Psoas muscle (tissue), 8 donors: ENCODE results near the gene MORC3. TPM values are rescaled to one million over a fixed set of nuclear protein-coding genes. Genes with fewer than 3 reads are reported as not detected.

Experiments used
- ATAC-seq, 4 donors: fragments of 200-7000 bp; cut with Tn5 transposase; one replicate each; pipeline ENCODE4 v1.9.1; 2020; ENCODE audit warnings: moderate library complexity in 3 of 4, mild to moderate bottlenecking in 2 of 4
- DNase-seq, 2 donors: peaks; one replicate each; pipeline ENCODE4 v3.0.0-alpha.2; 2020
- H3K27ac ChIP-seq: fragments of 200-600 bp; one replicate; pipeline ENCODE4 v1.8.0; 2022
- H3K27me3 ChIP-seq, 3 donors: fragments of 200-600 bp in 1 of 3; one replicate each; pipeline versions ENCODE4 v1.6.1 to v1.8.0; 2013 to 2022; ENCODE audit warnings: low read length in 2 of 3, mild to moderate bottlenecking in 2 of 3, moderate library complexity in 1 of 3; ENCODE audit not compliant: insufficient read depth in 3 of 3
- H3K36me3 ChIP-seq, 2 donors: fragments of 200-600 bp in 1 of 2; one replicate each; pipeline versions ENCODE4 v1.6.1 to v1.8.0; 2013 to 2022; ENCODE audit warnings: low read depth in 1 of 2, mild to moderate bottlenecking in 1 of 2, moderate library complexity in 1 of 2; ENCODE audit not compliant: insufficient read depth in 1 of 2
- H3K4me1 ChIP-seq: fragments of 200-600 bp; one replicate; pipeline ENCODE4 v1.8.0; 2022
- H3K4me3 ChIP-seq: fragments of 200-600 bp; one replicate; pipeline ENCODE4 v1.8.0; 2022; ENCODE audit warnings: mild to moderate bottlenecking
- H3K9me3 ChIP-seq: fragments of 200-600 bp; one replicate; pipeline ENCODE4 v1.8.0; 2022
- CTCF ChIP-seq: fragments of 200-600 bp; IDR thresholded peaks from one replicate; pipeline ENCODE4 v1.8.0; 2022; ENCODE audit warnings: antibody characterized with exemption
- WGBS, 3 donors: extraction: QIAGEN DNeasy Blood & Tissue Kit; methylation state at CpG; one replicate each; pipeline versions ENCODE4 v1.1.6 to v1.1.7; 2013; 5-methylcytosine and 5-hydroxymethylcytosine counted together
- intact Hi-C, 2 donors: fragments of 100-400 bp; cut with DNase I; formaldehyde crosslinking; loops; one replicate each; pipeline versions ENCODE4 v1.11.0 to v1.14.2; 2022
- polyA plus RNA-seq, 3 donors: library from polyadenylated mRNA; stranded (reverse); fragments of 200-250 nt; gene quantifications; one replicate each; pipeline ENCODE4 v1.2.3, GENCODE V29; 2013
- total RNA-seq, 4 donors: library from RNA; stranded (reverse); fragmentation: NEBNext Ultra II Directional in 2 of 4; extraction: Animal tissue kit (Norgen Biotek cat#: 25700) in 2 of 4; gene quantifications; one replicate each; pipeline versions ENCODE4 v1.2.1 to v1.2.4, GENCODE V29; 2021 to 2023
- donor health status: healthy with polysubstance abuse.
- donor health status: DM: no; HTN: no; CAD: no; lungs with moderate emphysema.
- donor health status: Bipolar disorder and iron deficiency.
- donor health status: healthy.
- donor health status: DM: yes; HTN: yes; CAD: no.
- donor health status: DM: no; HTN: no; CAD: no.
- donor health status: DM: no; HTN: no; CAD: no.
- donor health status: DM: yes; HTN: yes; CAD: no.

The MORC3 gene
- total and polyA plus RNA-seq, 7 donors = 12.4 to 33.5 (median 24.7) TPM

- H3K27me3 ChIP-seq = no peaks in the 10 kb centered on the region
- intact Hi-C loops = no loop called here
- whole genome bisulfite sequencing, 3 donors = 89 to 95% (median 91%) methylated on average over 7 of the region's 7 CpGs
- peaks cover 23 to 100% of the 10 kb centered on the region in 2 donors for H3K36me3 ChIP-seq
- ATAC-seq = no peak
- H3K27ac ChIP-seq = no peak overlapping the region
- DNase-seq = no peak
- no peak for TF ChIP-seq CTCF
- H3K4me1 ChIP-seq = no peaks in the 10 kb centered on the region
- no peaks in the 10 kb centered on the region for H3K9me3 ChIP-seq
- H3K4me3 ChIP-seq = no peak overlapping the region
Observed at GRCh38 chr21:36369064-36369685, 49.2 kb downstream of the MORC3 start.

- no peak for ATAC-seq
- TF ChIP-seq CTCF = no peak
- peaks cover 3 to 70% of the 10 kb centered on the region in 2 donors for H3K36me3 ChIP-seq
- no peaks in the 10 kb centered on the region for H3K27me3 ChIP-seq
- H3K27ac ChIP-seq = no peak overlapping the region
- DNase-seq = no peak
- H3K4me1 ChIP-seq = peaks cover 22% of the 10 kb centered on the region
- intact Hi-C loops = no loop called here
- no peaks in the 10 kb centered on the region for H3K9me3 ChIP-seq
- no peak overlapping the region for H3K4me3 ChIP-seq
Observed at GRCh38 chr21:36375994-36376393, 56.0 kb downstream of the MORC3 start.

- peaks cover 22% of the 10 kb centered on the region for H3K4me1 ChIP-seq
- peak overlapping the region; percentile 76 for H3K27ac ChIP-seq
- DNase-seq (peak in 1 of 2 donors; percentile 59), ATAC-seq (peak; percentile 59 to 81 (median 78))
- H3K9me3 ChIP-seq = no peaks in the 10 kb centered on the region
- 39 to 54% (median 40%) methylated on average over 7 of the region's 7 CpGs for WGBS, 3 donors
- peaks cover under 1 to 56% of the 10 kb centered on the region in 2 donors for H3K36me3 ChIP-seq
- intact Hi-C loops = no loop called here
- no peak for TF ChIP-seq CTCF
- no peaks in the 10 kb centered on the region for H3K27me3 ChIP-seq
- no peak overlapping the region for H3K4me3 ChIP-seq
Observed at GRCh38 chr21:36377391-36377842, 57.4 kb downstream of the MORC3 start.

- peak overlapping the region; percentile 76 for H3K27ac ChIP-seq
- intact Hi-C loops = no loop called here
- WGBS, 3 donors = 69 to 95% (median 73%) methylated on average over 6 of the region's 6 CpGs
- no peaks in the 10 kb centered on the region for H3K27me3 ChIP-seq
- peaks cover 30% of the 10 kb centered on the region for H3K4me1 ChIP-seq
- DNase-seq = no peak
- H3K36me3 ChIP-seq = peaks cover 0 to 37% of the 10 kb centered on the region in 2 donors
- TF ChIP-seq CTCF = no peak
- no peak for ATAC-seq
- H3K4me3 ChIP-seq = no peak overlapping the region
- no peaks in the 10 kb centered on the region for H3K9me3 ChIP-seq
Observed at GRCh38 chr21:36379251-36379650, 59.3 kb downstream of the MORC3 start.
